Measurements from ENCODE around the gene WFDC2. TPM values are rescaled to one million over a fixed set of nuclear protein-coding genes. Genes with fewer than 3 reads are reported as not detected.

The WFDC2 gene
- total and polyA plus RNA-seq, 2 of the 8 experiments (the other 6 are each of a cell fraction or from before 2014, with no cell fraction given) = 77.9 to 137 TPM

- peak; percentile 93 to 97 (median 95) for TF ChIP-seq CTCF (IDR thresholded peaks at IDR 0.05; ENCODE audit: control extremely low read depth in 1 of 3, insufficient read depth in 1 of 3, low read depth in 1 of 3, low read length in 3 of 3)
Observed at GRCh38 chr20:45436732-45437485, 32.6 kb upstream of the WFDC2 start (continued).

All from H1 (cell line).